Esophagus muscularis mucosa (tissue), 3 donors: ENCODE measurements around the gene THSD4.

Experiments used
- CTCF ChIP-seq, 3 experiments: fragments of 200-600 bp in 2 of 3; fragments of 450-650 bp in 1 of 3; sonication (generic) in 2 of 3; IDR thresholded peaks; one replicate each; pipeline ENCODE4 v1.5.1; 2017 to 2019; ENCODE audit warnings: antibody characterized with exemption in 3 of 3, mild to moderate bottlenecking in 2 of 3, moderate library complexity in 1 of 3
- POLR2A ChIP-seq: fragments of 450-650 bp; IDR thresholded peaks from one replicate; pipeline ENCODE4 v1.6.1; 2017; ENCODE audit warnings: antibody characterized with exemption, moderate library complexity, mild to moderate bottlenecking, low read depth
- POLR2AphosphoS5 ChIP-seq, 2 donors: sonication (generic); formaldehyde crosslinking; IDR thresholded peaks; one replicate each; pipeline ENCODE4 v1.6.1; 2017; ENCODE audit warnings: antibody characterized with exemption in 2 of 2

DNA sequence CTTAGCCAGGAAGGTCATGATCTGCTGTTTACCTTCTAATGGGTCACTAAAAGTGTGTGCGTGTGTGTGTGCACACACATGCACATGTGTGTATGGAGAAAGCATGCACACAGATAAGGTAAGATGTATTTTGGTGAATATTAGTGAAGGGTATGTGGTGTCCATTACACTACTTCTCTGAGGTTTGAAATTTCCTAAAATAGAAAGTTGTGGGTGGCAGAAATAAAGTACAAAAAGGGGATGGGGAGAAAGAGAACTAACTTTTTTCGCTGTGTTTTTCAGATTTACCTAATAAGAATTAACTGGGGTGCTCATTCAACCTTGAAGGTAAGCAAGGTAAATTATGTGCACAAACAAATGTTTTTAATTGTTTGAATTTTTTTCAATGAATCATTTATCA is 670.7 kb downstream of the THSD4 start:
- TF ChIP-seq POLR2A (no peak), CTCF (IDR thresholded peaks at IDR 0.05) (no peak), POLR2AphosphoS5 (IDR thresholded peaks at IDR 0.05) (no peak)
